DOHH2 (cell line): ENCODE measurements around the gene PROC.

ENCODE experiments used
- EZH2phosphoT487 ChIP-seq: fragments of 200-600 bp; sonication (generic); IDR thresholded peaks from 2 replicates; pipeline ENCODE4 v1.6.1; 2017; ENCODE audit warnings: borderline replicate concordance, mild to moderate bottlenecking, antibody characterized with exemption, low read length, moderate library complexity, mixed read lengths
- TF ChIP-seq, protein P1 (sequence below): fragments of 200-600 bp; sonication (generic); IDR thresholded peaks from one replicate; pipeline ENCODE4 v1.5.1; 2014; ENCODE audit warnings: antibody characterized with exemption, mild to moderate bottlenecking, low read depth, low read length; ENCODE audit not compliant: poor library complexity, severe bottlenecking

- TF ChIP-seq, protein P1, sequence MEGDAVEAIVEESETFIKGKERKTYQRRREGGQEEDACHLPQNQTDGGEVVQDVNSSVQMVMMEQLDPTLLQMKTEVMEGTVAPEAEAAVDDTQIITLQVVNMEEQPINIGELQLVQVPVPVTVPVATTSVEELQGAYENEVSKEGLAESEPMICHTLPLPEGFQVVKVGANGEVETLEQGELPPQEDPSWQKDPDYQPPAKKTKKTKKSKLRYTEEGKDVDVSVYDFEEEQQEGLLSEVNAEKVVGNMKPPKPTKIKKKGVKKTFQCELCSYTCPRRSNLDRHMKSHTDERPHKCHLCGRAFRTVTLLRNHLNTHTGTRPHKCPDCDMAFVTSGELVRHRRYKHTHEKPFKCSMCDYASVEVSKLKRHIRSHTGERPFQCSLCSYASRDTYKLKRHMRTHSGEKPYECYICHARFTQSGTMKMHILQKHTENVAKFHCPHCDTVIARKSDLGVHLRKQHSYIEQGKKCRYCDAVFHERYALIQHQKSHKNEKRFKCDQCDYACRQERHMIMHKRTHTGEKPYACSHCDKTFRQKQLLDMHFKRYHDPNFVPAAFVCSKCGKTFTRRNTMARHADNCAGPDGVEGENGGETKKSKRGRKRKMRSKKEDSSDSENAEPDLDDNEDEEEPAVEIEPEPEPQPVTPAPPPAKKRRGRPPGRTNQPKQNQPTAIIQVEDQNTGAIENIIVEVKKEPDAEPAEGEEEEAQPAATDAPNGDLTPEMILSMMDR, result no peak
- TF ChIP-seq EZH2phosphoT487, result no peak
Measured at GRCh38 chr2:127456960-127457359, 38.7 kb downstream of the PROC start.
